Measurements from ENCODE around the gene CREB3L2. TPM values are rescaled to one million over a fixed set of nuclear protein-coding genes. Genes with fewer than 3 reads are reported as not detected.

CREB3L2 gene
- total and polyA plus RNA-seq, 2 of the 8 experiments (the other 6 are each of a cell fraction or from before 2014, with no cell fraction given), result 14.4 to 48.3 TPM

DNA sequence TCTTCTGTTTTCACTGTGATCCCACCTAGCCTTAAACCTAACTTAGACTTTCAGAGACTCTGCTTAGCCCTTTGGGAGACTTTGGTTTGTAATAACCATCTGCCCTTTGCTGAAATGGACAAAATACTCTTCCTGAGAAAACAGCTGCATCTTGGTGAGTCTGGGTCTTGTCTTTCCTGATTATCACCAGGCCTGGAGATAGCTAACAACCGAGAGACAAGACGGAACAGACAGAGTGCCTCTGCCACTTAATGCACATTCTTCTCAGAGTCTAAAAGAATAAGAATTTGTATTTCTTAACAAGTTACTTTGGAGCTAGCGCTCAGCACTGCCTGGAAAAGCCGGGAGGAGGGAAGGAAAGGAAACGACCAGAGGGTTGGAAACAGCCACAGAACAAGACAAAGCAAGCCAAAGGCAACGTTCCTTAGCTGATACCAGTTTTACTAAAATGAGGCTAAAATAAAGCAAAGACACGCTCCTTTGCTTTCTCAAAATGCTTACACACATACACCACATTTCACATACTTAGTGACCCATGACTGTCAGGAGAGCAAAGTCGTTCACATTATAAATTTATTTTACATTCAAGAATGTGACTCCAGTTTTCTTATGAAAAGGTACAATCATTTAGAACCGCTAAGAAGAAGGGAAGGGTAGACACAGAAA is 84.8 kb downstream of the CREB3L2 start:
- Histone ChIP-seq H3K27ac (ENCODE audit: low read depth, low read length) (no peak overlapping the region), H3K9me3 (ENCODE audit: insufficient read depth in 2 of 2, low read depth in 1 of 2, low read length in 1 of 2) (peaks cover 2 to 3% of the 10 kb centered on the region in 2 experiments; a peak in 1 of 4 replicates), H4K5ac (ENCODE audit: insufficient read length, low read depth, low read length) (no peak overlapping the region), H3K14ac (ENCODE audit: insufficient read length) (no peak overlapping the region), H2BK20ac (ENCODE audit: low read length) (no peak overlapping the region), H2BK15ac (ENCODE audit: low read length) (no peak overlapping the region), H4K20me1 (replicated peaks in 1 of 2; ENCODE audit: control insufficient read depth in 1 of 2, insufficient read depth in 2 of 2, low read length in 2 of 2) (peaks cover 0 to 2% of the 10 kb centered on the region in 2 experiments), H2AFZ (ENCODE audit: low read length) (no peak overlapping the region), H4K91ac (replicated peaks; ENCODE audit: insufficient read length, low read length) (no peak overlapping the region), H3K23ac (ENCODE audit: insufficient read length) (no peak overlapping the region), H3K4me1 (replicated peaks in 1 of 4; ENCODE audit: control insufficient read depth in 3 of 4, insufficient read depth in 4 of 4, low read length in 3 of 4) (peaks cover 0 to 13% (median 7%) of the 10 kb centered on the region in 4 experiments; a peak in 4 of 7 replicates), H3K4me2 (ENCODE audit: insufficient read depth in 1 of 2, low read depth in 2 of 2, low read length in 2 of 2) (no peak overlapping the region), H3K4me3 (ENCODE audit: extremely low read depth in 1 of 4, insufficient read depth in 2 of 4, low read depth in 3 of 4, low read length in 4 of 4) (no peak overlapping the region), H3K56ac (replicated peaks; ENCODE audit: insufficient read length, low read depth, low read length) (no peak overlapping the region), H3K23me2 (ENCODE audit: low read depth, low read length) (no peaks in the 10 kb centered on the region), H3K79me1 (ENCODE audit: low read depth, low read length) (no peaks in the 10 kb centered on the region), H2BK12ac (ENCODE audit: low read depth, low read length) (no peak overlapping the region), H2BK120ac (replicated peaks; ENCODE audit: low read depth, low read length) (no peak overlapping the region), H3K18ac (ENCODE audit: extremely low read depth, low read length) (no peak overlapping the region), H2AK5ac (ENCODE audit: low read depth, low read length) (no peak overlapping the region), H3K36me3 (ENCODE audit: control insufficient read depth in 2 of 4, insufficient read depth in 4 of 4, low read length in 3 of 4) (peaks cover 0 to 27% (median 6%) of the 10 kb centered on the region in 4 experiments; a peak in 5 of 8 replicates), H4K8ac (ENCODE audit: extremely low read depth, insufficient read depth, low read length) (no peak overlapping the region), H3K4ac (replicated peaks; ENCODE audit: insufficient read length, low read depth, low read length) (no peak overlapping the region), H3K79me2 (ENCODE audit: control insufficient read depth in 1 of 2, insufficient read depth in 2 of 2, low read length in 2 of 2) (peaks cover 0 to 15% of the 10 kb centered on the region in 2 experiments; a peak in 3 of 4 replicates), H3K27me3 (replicated peaks in 1 of 4; ENCODE audit: control insufficient read depth in 3 of 4, extremely low read depth in 1 of 4, insufficient read depth in 3 of 4, low read length in 3 of 4) (no peaks in the 10 kb centered on the region), H2BK5ac (ENCODE audit: low read depth, low read length) (no peak overlapping the region), H3K9ac (replicated peaks in 1 of 4; ENCODE audit: extremely low read depth in 1 of 4, low read depth in 3 of 4, low read length in 3 of 4) (no peak overlapping the region)
- 77% methylated on average over 9 of the region's 9 CpGs; no CpG with 5 or more reads in 1 of the 2 experiments for WGBS, 2 experiments (ENCODE audit: extremely low coverage in 1 of 2, insufficient coverage in 1 of 2, insufficient read length in 1 of 2, insufficient replicate concordance in 2 of 2, low coverage in 1 of 2, low lambda C conversion rate in 2 of 2, missing lambda C conversion rate in 1 of 2)
- FAIRE-seq (no peak), DNase-seq (ENCODE audit: low read depth in 1 of 2, low spot score in 2 of 2) (no peak)
- CTCF ChIA-PET (ENCODE audit: partially characterized antibody), result interaction anchor here (1.2 to 4.4 kb wide), 5 partner anchors 13 to 92 kb away, joined by 3 to 24 read pairs (median 7); no protein-coding TSS in a partner anchor
- POLR2A ChIA-PET (ENCODE audit: partially characterized antibody), result interaction anchor here (0.6 to 1.1 kb wide), 2 partner anchors 19 to 83 kb away, joined by 3 read pairs; no protein-coding TSS in a partner anchor
- TF ChIP-seq HDAC2 (IDR thresholded peaks at IDR 0.05; ENCODE audit: borderline replicate concordance in 1 of 2, low read depth in 2 of 2, low read length in 2 of 2) (no peak), CHD2 (IDR thresholded peaks at IDR 0.05; ENCODE audit: low read length) (no peak), SRF (IDR thresholded peaks at IDR 0.05; ENCODE audit: low read depth, low read length) (no peak), POLR2A (IDR thresholded peaks at IDR 0.05; ENCODE audit: control extremely low read depth in 1 of 2, low read depth in 2 of 2, low read length in 2 of 2) (no peak), CBX5 (IDR thresholded peaks at IDR 0.05; ENCODE audit: low read depth, low read length) (no peak), CBX8 (IDR thresholded peaks at IDR 0.05; ENCODE audit: borderline replicate concordance, low read depth, low read length) (no peak), POU5F1 (IDR thresholded peaks at IDR 0.05; ENCODE audit: low read depth, low read length) (no peak), SUZ12 (IDR thresholded peaks at IDR 0.05; ENCODE audit: low read length) (no peak), ASH2L (IDR thresholded peaks at IDR 0.05; ENCODE audit: low read length) (no peak), ZNF274 (IDR thresholded peaks at IDR 0.05; ENCODE audit: borderline replicate concordance, extremely low read depth, low read length) (no peak), CREB1 (IDR thresholded peaks at IDR 0.05) (no peak)
- TF ChIP-seq, protein P1, sequence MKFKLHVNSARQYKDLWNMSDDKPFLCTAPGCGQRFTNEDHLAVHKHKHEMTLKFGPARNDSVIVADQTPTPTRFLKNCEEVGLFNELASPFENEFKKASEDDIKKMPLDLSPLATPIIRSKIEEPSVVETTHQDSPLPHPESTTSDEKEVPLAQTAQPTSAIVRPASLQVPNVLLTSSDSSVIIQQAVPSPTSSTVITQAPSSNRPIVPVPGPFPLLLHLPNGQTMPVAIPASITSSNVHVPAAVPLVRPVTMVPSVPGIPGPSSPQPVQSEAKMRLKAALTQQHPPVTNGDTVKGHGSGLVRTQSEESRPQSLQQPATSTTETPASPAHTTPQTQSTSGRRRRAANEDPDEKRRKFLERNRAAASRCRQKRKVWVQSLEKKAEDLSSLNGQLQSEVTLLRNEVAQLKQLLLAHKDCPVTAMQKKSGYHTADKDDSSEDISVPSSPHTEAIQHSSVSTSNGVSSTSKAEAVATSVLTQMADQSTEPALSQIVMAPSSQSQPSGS (IDR thresholded peaks at IDR 0.05; ENCODE audit: low read length), result no peak
